Measurements from ENCODE around the gene NTSR1. TPM values are rescaled to one million over a fixed set of nuclear protein-coding genes. Genes with fewer than 3 reads are reported as not detected.

NTSR1 gene
- polyA plus RNA-seq, 5 donors, result 0.04 to 0.16 (median 0.08) TPM

DNA sequence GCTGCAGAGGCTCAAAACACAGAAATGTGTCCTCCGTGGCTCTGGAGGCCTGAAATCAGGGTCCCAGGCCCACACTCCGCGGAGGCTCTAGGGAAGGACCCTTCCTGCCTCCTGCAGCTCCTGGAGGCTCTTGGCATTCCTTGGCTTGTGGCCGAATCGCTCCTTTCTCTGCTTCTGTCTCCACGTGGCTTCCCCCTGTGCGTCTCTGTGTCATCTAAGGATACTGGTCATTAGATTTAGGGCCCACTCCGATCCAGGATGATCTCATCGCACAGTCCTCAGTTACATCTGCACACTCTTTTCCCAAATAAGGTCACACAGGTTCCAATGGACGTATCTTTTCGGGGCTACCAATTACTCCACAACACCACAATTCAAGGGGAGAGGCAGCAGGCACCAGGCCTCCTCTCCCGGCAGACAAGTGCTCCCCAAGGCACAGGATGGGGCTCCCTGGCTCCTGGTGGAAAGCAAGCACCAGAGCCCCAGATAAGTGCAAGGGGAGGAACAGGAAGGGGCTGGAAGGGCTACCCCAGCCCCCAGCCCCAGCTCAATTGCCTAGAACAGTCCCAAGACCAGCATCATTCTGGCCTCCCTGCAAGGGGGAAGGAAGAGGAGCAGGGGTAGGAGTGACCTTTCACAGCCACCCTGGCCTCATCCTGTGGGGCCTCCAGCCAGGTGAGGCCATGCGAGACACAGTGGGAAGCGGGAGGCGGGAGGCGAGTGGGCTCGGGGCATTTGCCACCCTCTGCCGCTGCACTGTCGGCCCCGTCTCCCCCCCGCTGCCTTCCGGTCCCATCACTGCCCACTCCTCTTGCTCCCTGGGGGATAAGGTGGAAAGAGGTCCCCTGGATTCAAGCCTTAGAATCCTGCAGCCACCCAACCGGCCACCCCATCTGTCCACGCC, 16.3 kb downstream of the NTSR1 start:
- DNase-seq, result no peak

DNA sequence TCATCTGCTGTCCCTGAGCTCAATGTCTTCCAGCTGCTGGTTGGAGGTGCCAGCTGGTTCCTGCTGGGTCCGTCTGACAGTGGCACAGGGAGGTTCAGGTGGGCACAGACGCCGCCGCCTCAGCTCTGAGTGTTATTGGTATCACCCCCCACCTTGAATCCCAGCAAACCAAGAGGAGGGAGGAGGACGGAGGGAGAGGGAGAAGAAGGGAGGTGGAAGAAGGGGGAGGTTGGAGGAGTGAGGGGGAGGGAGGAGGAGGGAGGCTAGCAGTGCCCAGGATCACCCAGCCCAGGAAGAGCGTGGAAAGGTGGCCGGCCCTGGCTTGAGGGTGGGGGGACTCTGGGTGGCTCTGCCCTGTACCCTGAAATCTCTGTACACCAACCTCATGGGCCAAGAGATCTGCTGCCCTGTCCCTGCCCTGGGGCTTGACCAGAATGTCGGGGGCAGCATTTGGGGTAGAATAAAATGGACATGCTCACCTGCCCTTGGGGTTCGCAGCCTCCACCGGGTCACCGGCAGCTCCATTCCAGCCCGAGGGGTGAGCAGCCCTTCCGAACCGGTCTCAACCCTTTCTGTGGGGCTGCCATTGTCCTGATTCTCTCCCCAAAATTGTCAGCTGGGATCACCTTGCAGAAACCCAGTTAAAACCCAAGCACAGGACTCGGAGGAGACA, 17.1 kb downstream of the NTSR1 start:
- no peak for DNase-seq

DNA sequence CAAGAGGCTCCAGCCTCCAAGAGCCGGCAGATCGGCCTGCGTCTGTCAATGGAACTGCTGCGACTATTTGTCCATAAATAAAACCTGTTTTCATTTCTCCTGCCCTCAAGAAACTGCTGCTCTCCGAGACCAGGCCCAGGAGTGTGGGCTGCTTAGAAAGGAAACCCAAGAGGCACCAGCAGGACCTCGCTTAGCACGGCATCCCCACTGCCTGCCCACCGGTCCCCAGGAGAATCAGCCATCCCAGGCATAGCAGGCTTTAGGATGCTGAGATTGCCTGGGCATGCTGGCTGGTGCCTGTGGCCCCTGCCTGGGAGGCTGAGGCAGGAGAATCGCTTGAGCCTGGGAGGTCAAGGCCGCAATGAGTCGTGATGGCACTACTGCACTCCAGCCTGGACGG, 17.6 kb downstream of the NTSR1 start:
- DNase-seq, result no peak

DNA sequence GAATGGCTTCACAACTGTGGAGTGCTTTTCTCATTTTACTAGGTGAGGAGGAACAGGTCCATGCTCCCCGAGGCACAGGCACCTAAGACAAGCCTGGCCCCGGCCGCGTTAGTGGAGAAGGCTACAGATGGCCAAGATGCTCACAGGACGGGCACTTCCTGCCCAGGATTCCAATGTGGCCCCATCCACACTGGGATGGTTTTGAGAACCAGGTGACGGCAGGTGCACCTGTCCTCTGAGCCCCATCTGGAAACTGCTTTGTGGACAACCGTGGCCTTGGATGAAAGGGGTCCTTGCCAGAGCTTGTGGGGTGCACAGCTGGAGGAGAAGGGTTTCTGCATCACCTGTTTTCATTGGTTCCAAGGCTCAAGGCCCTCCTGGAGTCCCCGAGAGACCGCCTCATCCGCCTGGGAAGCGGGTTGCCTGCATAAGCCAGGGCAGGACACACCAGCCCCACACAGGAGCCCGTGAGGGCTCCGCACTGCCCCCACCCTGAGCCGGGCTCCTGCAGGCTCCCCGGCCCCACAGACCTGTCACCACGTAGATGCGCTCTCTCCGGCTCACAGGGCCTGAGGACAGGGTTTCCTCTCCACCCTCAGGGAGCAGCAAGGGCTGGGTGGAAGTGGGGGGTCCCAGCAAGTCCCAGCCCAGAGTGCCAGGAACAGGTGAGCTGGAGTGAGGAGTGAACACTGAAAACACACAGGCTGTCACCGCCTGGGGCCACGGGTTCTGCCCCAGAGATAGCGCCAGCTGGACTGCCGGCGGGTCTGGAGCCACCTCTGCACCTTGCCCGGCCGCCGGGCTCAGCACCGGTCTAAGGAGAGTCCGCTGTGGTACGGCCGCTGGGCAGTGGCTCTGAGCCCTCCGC, 18.3 kb downstream of the NTSR1 start:
- no peak for DNase-seq

DNA sequence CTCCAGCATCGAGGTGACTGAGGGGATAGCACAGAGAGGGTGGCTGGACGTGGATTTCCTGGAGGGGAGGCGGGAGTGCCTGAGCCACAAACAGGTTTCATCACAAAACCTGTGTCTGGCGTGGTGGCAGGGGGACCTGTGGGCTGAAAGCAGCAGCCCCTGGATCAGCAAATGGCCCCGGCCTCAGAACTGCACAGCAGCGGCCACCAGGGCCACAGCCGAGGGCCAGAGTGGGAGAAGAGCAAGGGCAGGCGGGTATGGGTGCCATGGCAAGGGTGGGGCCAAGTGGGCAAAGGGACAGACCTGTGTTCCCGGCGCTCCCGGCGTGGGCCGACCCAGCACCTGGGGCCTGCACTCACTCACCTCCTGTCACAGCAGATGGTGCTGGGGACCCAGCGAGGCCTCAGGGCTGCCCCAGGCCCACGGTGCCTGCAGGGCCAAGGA, 19.0 kb downstream of the NTSR1 start:
- DNase-seq, result no peak

DNA sequence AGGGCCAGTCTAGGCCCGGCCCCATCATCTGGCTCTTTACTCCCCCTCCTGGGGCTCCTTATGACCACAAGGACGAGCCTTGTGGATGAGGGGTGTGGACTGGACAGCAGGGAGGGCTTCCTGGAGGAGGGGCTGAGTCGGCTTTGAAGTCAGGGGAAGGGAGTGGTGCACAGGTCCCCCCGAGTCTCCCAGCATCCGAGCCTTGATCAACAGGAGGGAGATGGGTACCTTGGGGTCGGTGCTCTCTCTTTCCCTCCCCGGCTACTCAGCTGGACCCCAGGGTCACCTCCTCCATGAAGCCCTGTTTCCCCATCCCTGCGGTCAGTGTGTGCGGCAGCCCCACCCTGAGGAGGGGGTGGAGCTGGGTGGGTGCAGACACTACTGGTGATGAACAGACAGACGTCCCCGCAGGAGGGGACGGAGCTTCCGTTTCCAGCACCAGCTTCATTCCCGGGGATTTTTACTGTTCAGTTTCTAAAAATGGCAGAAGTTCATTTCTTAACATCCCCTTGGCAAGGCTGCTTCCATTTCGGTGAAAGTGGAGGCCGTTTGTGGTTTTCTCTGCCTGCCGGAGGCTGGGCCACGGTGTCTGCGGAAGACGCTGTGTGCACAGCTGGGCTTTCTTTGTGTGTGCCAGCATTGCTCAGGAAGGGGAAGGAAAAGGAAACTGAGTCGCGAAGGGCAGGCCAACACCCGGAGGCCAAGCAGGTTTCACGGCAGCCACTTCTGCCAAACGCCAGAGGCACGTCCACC, 19.6 kb downstream of the NTSR1 start:
- no peak for DNase-seq

DNA sequence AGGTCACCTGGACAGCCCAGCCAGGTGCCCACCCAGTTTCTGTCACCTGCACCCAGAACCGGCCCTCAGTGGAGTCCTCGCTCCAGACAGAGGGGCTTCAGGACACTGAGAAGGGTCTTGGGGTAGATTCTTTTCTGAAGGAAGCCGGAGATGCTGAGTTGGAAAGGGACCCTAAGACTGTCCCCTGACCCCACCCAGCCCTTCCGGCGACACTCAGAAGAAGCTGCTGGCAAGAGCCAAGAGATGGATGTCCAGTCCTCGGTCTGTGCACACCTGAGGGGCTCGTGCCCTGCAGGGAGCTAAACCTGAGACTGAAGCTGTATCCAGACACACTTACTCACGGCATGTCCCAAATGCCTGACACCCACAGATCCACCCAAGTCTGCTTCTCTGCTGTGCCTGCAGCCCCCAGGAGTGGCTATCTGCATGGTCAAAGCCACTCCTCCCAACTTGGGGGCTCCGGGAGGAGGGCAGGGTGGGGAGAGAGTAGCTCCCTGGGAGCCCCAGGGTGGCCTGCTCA, 20.2 kb downstream of the NTSR1 start:
- DNase-seq, result no peak

DNA sequence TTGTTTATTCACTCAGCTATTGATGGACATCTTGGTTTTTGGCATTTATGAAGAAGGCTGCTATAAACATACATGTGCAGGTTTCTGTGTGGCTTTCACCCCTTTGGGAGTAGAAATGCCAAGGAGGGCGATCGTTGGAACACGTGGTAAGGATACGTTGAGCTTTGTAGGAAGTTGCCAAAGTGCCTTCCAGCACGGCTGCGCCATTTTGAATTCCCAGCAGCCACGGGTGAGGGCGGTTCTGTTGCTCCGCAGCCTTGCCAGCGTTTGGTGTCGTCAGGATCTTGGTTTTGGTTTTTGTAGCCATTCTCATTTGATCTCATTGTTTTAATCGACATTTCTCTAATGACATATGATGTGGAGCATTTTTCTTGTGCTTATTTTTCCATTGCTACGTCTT, 21.8 kb downstream of the NTSR1 start:
- DNase-seq, result no peak

DNA sequence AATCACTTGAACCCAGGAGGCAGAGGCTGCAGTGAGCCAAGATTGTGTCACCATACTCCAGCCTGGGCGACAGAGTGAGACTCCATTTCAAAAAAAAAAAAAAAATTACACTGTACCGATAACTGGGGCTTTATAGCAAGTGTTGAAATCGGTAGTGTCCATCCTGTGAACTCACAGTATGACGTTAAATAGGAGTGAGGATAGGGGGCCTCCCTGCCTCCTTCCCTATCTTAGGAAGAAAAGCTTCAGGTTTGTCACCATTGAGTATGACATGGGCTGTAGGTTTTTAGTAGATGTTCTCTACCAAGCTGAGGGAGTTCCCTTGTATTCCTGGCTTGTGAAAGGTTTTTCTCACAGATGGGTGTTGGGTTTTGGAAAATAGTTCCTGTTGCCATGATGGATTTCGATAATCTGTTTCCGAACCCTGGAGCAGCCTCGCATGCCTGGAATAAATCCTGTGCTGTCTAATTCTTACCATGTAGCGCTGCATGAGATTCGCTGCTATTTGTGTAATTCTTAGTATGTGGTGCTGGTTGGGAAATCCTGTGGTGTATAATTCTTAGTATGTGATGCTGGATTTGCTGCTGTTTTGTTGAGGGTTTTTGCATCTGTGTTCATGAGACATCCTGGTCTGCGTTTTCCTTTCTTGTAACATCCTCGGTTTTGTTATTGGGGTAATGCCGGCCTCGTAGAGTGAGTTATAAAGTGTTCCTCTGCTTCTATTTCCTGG, 23.6 kb downstream of the NTSR1 start:
- no peak for DNase-seq

DNA sequence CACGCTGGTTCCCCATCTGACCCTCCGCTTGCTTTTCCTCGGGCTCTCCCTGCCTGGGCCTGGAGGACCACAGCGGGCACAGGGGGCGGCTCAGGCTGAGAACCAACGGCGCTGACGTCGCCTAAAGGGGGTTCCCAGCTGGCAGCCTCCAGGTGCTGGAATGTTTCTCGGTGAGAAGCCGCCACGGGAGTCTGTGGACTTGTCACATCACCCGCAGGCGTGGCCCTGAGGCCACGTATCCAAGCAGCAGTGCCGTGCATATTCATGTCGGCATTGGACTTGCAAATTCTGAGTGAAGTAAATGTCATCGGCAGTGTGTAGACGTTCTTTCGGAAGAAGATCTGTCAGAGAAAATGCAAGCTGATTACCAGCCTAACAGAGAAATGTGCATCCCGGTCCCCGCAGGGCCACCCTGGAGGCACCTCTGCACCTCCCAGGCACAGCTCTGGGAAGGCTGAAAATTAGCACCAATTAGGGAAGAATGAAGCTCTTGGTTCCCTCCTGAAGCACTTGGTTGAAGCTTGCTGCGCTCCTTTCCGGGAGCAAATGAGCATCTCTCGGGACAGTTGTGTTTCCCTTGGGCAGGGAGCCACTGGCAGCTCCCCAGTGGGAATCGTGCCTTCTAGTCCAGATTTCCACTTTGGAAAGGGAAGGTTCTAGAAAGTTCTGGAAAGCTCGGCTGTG, 24.3 kb downstream of the NTSR1 start:
- DNase-seq, result no peak

DNA sequence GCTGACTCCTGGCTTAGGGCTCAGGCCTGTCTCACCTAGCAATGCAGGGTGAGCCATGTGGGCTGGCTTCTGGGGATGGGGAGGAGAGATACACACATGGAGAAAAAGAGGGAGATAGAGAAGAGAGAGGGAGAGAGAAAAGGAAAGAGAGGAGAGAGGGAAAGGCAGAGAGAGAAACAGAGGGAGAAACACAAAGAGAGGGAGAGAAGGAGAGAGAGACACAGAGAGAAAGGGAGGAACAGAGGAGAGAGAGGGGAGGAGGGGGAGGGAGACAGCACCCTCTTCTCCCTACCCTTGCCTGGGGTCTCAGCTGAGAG, 24.8 kb downstream of the NTSR1 start:
- DNase-seq, result no peak

DNA sequence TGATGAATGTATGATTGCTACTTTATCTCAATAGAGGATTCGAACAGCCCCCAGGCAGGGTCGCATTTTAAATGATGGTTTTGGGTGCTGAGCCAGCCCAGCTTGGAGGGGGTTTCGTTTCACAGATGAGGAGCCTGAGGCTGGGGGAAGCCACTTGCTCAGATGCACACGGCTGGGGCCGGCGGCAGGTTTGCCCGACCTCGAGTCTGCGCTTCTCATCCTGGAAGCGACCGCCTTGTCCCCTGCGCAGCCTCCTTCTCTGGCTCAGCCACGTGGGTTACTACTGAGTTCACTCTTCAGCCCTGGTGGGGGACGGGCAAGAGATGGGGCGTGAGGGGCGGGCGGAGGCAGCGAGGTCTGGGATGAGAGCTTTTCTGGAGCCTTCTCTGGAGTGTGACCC, 25.3 kb downstream of the NTSR1 start:
- no peak for DNase-seq

DNA sequence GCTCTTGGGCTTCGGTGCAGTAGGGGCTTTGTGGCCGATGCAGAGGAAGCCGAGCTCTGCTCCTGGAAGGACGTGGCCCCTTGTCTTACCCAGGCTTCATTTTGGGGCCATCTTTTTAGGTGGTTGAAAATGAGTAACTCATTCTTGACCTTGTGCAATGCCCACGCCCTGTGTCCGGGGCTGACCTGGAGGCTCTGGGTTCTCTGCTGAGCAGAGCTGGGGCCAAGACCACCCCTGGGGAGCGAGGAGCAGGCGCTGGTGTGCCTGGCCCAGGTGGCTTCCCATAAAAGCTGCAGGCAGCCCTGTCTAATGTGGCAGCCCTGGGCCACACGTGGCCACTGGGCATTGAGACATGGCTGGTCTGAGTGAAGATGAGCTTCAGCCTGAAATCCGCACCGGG, 25.7 kb downstream of the NTSR1 start:
- DNase-seq, result no peak

DNA sequence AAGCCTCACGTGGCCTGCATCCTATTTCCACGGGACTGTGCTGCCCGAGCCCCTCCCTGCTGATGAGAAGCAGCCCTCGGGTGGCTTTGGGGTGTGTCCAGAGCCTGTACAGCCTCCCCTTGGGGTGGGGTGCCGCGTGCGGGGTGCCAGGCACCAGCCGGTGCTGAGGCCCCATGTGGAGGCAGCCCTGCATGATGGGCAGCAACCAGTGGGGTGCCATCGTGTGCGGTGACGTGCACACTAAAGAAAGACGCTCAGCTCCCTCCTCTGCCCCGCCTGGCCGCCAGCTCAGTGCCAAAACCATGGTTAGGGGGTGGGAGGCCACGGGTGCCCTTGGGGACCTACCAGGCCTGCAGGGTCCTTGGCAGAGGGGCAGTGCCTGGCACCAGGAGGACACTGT, 26.2 kb downstream of the NTSR1 start:
- DNase-seq, result no peak

DNA sequence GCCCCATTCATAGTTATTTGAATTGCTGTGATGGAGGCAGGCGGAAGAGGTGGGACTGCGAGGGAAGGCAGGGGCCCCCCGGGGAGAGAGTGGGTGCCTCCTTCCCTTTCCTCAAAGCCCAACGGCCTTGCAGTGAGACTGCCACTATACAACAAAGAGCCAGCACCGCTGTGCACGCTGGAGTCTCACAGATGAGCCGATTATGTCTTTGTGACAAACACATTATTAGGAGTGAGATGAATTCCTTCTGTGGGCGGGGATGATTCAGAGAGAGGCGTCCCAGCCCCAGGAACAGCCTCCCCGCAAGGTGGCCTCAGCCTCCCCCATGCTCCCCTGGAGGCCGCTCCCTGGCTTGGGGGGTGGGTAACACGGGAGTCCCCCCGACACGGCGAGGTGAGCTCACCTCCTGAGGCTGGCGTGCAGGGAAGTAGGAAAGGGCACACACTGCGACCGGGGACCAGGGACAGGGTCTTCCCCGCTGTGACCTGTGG, 26.7 kb downstream of the NTSR1 start:
- no peak for DNase-seq

DNA sequence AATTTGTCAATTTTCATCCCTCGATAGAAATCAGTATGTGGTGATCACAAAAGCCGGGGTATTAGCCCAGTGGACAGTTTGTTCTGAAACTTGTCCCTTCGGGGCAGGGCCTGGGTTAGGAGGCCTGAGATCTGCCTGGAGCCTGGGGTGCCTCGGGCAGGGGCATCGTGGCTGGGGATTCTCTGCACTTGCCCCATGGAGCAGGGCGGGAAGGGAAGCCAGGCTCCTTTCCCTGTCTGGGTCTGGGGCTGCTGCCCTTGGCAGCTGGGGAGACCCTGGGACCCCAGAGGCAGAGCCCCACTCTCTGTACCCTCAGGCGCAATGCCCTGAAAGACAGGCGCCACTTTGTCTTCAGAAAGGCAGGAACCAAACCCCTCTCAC, 27.4 kb downstream of the NTSR1 start:
- DNase-seq, result no peak

DNA sequence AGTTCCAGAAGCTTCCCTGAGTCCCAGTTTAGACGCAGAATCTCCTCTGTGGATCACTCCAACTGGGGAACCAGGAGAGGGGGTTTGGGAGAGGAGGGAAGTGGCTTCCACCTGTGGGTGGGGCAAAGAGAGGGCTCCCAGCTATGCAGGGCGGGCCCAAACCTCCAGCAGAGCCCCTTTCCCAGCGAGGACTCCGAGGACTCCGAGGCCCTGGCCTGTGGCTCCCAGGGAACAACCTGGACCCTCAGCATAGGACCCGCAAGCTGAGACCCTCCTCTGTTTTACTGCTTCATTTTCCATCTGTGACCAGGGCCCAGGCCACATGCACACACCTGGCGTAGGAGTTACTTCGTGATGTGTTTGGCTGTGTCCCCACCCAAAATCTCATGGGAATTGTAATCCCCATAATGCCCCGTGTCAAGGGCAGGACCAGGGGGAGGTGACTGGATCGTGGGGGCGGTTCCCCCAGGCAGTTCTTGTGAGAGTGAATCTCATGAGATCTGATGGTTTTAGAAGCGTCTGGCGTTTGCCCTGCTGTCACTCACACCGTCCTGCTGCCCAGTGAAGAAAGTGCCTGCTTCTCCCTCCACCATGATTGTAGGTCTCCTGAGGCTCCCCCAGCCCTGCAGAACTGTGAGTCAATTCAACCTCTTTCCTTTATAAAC, 27.9 kb downstream of the NTSR1 start:
- DNase-seq, result no peak

DNA sequence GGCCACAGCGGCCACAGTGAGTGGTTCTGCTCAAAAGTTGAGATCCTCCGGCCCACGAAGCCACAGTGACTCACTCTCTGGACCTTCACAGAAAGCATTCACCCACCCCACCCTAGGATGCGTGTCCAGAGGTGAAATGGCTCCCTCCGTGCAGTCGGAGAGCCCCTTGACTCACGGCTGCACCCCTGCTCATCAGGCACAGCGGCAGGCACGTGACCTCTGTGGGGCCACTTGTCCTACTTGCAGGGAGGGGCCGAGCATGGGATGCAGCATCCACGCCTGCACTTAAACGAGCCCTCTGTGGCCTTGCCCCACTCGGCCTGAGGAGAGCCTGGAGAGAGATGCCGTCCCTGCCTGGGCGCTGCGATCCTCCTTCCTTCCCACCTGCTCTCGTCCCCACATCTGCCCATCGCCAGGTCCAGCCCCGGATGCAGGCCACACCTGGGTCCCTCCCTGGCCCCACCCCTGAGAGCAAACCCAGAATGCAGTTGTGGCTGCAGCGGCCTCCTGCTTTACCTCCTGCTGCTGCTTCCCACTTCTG, 28.7 kb downstream of the NTSR1 start:
- no peak for DNase-seq

Measured in right lung (tissue), 5 donors.